COR-L47 (cell line): ENCODE measurements around the gene GRM3.

ENCODE experiments used
- DNase-seq: peaks from one replicate; lab custom pipeline; 2025; lab: John Stamatoyannopoulos, UW

Gene GRM3

GRCh38 chr7:86904949-86905834, 261.5 kb downstream of the GRM3 start:
- peak; percentile 29 for DNase-seq

- DNase-seq, result no peak
Observed at GRCh38 chr7:86908948-86909347, 265.2 kb downstream of the GRM3 start.

- DNase-seq, result no peak
Observed at GRCh38 chr7:86911659-86912058, 267.9 kb downstream of the GRM3 start.

GRCh38 chr7:86913709-86914108, 270.0 kb downstream of the GRM3 start:
- DNase-seq, result no peak
